Spleen (tissue), 7 donors: ENCODE measurements around the gene CAPN9.

Experiments
- POLR2A ChIP-seq, 3 donors: fragments of 450-650 bp; IDR thresholded peaks; one replicate each; pipeline ENCODE4 v1.5.1; 2017; ENCODE audit warnings: antibody characterized with exemption in 3 of 3, mild to moderate bottlenecking in 1 of 3
- TF ChIP-seq, protein P1 (sequence below), 11 experiments: fragments of 200-600 bp in 7 of 11; fragments of 450-650 bp in 4 of 11; sonication (generic) in 4 of 11; IDR thresholded peaks in 8 of 11; conservative IDR thresholded peaks in 3 of 11; 1 replicate in 7 of 11; 2 replicates in 4 of 11; pipeline versions ENCODE4 v1.4.0 to v1.8.0; 2016 to 2021; ENCODE audit warnings: antibody characterized with exemption in 11 of 11, inconsistent platforms in 4 of 11, mild to moderate bottlenecking in 1 of 11
- donor health status: DM: no; HTN: no; CAD: no; lungs with moderate emphysema.
- donor health status: DM: no; HTN: no; CAD: no.
- donor health status: DM: no; HTN: no; CAD: no.

- TF ChIP-seq, protein P1, sequence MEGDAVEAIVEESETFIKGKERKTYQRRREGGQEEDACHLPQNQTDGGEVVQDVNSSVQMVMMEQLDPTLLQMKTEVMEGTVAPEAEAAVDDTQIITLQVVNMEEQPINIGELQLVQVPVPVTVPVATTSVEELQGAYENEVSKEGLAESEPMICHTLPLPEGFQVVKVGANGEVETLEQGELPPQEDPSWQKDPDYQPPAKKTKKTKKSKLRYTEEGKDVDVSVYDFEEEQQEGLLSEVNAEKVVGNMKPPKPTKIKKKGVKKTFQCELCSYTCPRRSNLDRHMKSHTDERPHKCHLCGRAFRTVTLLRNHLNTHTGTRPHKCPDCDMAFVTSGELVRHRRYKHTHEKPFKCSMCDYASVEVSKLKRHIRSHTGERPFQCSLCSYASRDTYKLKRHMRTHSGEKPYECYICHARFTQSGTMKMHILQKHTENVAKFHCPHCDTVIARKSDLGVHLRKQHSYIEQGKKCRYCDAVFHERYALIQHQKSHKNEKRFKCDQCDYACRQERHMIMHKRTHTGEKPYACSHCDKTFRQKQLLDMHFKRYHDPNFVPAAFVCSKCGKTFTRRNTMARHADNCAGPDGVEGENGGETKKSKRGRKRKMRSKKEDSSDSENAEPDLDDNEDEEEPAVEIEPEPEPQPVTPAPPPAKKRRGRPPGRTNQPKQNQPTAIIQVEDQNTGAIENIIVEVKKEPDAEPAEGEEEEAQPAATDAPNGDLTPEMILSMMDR (IDR thresholded peaks at IDR 0.05 in 8 of 11, conservative IDR thresholded peaks at IDR 0.05 in 3 of 11), result no peak
- no peak for TF ChIP-seq POLR2A (IDR thresholded peaks at IDR 0.05)
These were observed 41.5 kb downstream of the CAPN9 start for GRCh38 chr1:230788561-230789275.
